Kidney (tissue), 14 donors: ENCODE data around the gene TP53AIP1. TPM values are rescaled to one million over a fixed set of nuclear protein-coding genes. Genes with fewer than 3 reads are reported as not detected.
"Not testable (repeated sequence)": the region's sequence is repeated elsewhere in the genome, so short reads cannot be mapped to it uniquely, and the experiment has no call there.

Source experiments
- DNase-seq, 5 donors: peaks; one replicate each; pipeline ENCODE4 v3.0.0-alpha.2; 2013 to 2020
- FAIRE-seq: peaks from 2 replicates; lab custom pipeline; 2012; peaks lifted over from hg19 to GRCh38; lab: Jason Lieb, UNC
- H3K27ac ChIP-seq, 2 donors: one replicate each; pipeline ENCODE4 v1.7.0; 2013; ENCODE audit warnings: low read depth in 2 of 2, low read length in 2 of 2, inconsistent platforms in 1 of 2
- H3K27me3 ChIP-seq: one replicate; pipeline ENCODE4 v1.7.1; 2013; ENCODE audit warnings: low read length, inconsistent platforms; ENCODE audit not compliant: control insufficient read depth, insufficient read depth
- H3K36me3 ChIP-seq, 3 donors: one replicate each; pipeline versions ENCODE4 v1.7.0 to v1.7.1; 2013; ENCODE audit warnings: low read length in 3 of 3, control low read depth in 1 of 3, inconsistent platforms in 1 of 3; ENCODE audit not compliant: insufficient read depth in 3 of 3, control insufficient read depth in 2 of 3
- H3K4me1 ChIP-seq, 3 donors: one replicate each; pipeline versions ENCODE4 v1.7.0 to v1.7.1; 2013; ENCODE audit warnings: low read length in 3 of 3, inconsistent platforms in 1 of 3, low read depth in 1 of 3; ENCODE audit not compliant: control insufficient read depth in 2 of 3, insufficient read depth in 2 of 3
- H3K4me3 ChIP-seq, 3 donors: one replicate each; pipeline versions ENCODE4 v1.7.0 to v1.8.1; 2013; ENCODE audit warnings: low read length in 3 of 3, control low read depth in 1 of 3, inconsistent platforms in 1 of 3
- H3K9ac ChIP-seq, 3 donors: one replicate each; pipeline versions ENCODE4 v1.7.0 to v1.7.1; 2013; ENCODE audit warnings: low read length in 3 of 3, control low read depth in 1 of 3, inconsistent platforms in 1 of 3
- H3K9me3 ChIP-seq, 3 donors: one replicate each; pipeline versions ENCODE4 v1.7.0 to v1.7.1; 2013; ENCODE audit warnings: low read length in 3 of 3, control low read depth in 1 of 3, inconsistent platforms in 1 of 3; ENCODE audit not compliant: control insufficient read depth in 2 of 3, insufficient read depth in 1 of 3
- CTCF ChIP-seq: IDR thresholded peaks from 3 replicates; pipeline ENCODE4 v1.5.1; 2012; ENCODE audit warnings: mild to moderate bottlenecking, moderate library complexity, borderline replicate concordance; ENCODE audit not compliant: insufficient read depth; ENCODE audit errors: extremely low read depth
- intact Hi-C: fragments of 100-400 bp; cut with DNase I; formaldehyde crosslinking; loops from one replicate; pipeline ENCODE4 v1.11.1; 2022
- polyA plus RNA-seq: library from polyadenylated mRNA; stranded (reverse); fragments of 350-450 nt; fragmentation: Illumina TruSeq; extraction: RNeasy Lipid Tissue Mini Kit (QIAGEN cat#74804); gene quantifications from one replicate; pipeline ENCODE4 v1.2.3, GENCODE V29; 2014; ENCODE audit warnings: low read depth, low replicate concordance; ENCODE audit not compliant: insufficient read depth
- total RNA-seq: library from RNA; stranded (reverse); fragmentation: NEBNext Ultra II Directional; extraction: Animal tissue kit (Norgen Biotek cat#: 25700); gene quantifications from one replicate; pipeline ENCODE4 v1.2.1, GENCODE V29; 2021
- donor health status: control.
- donor health status: control.
- donor health status: control.
- donor health status: control.
- donor health status: control.
- donor health status: DM: yes; HTN: yes; CAD: no.
- donor health status: Normal renal cell carcinoma (clear cell type).

Gene TP53AIP1
- total and polyA plus RNA-seq, 2 donors from 2014 or later = 0.82 to 5.3 TPM

- intact Hi-C loops = no loop called here
- H3K27ac ChIP-seq = no peak overlapping the region
Observed at GRCh38 chr11:128921793-128922192, 20.9 kb downstream of the TP53AIP1 start.

GRCh38 chr11:128920666-128921065 is 22.0 kb downstream of the TP53AIP1 start:
- FAIRE-seq (no peak), DNase-seq (peak in 1 of 5 donors; percentile 43)
- H3K36me3 ChIP-seq = no peaks in the 10 kb centered on the region
- H3K27me3 ChIP-seq = no peaks in the 10 kb centered on the region
- no peak overlapping the region for H3K4me3 ChIP-seq
- no peak overlapping the region for H3K27ac ChIP-seq
- no peaks in the 10 kb centered on the region for H3K9me3 ChIP-seq
- H3K9ac ChIP-seq = no peak overlapping the region
- no peak for TF ChIP-seq CTCF
- H3K4me1 ChIP-seq = peaks cover 0 to 4% (median 0%) of the 10 kb centered on the region in 3 donors
- intact Hi-C loops = no loop called here

More at GRCh38 chr11:128921793-128922192, 20.9 kb downstream of the TP53AIP1 start:
- no peak for FAIRE-seq
- Histone ChIP-seq H3K9ac (no peak overlapping the region), H3K4me1 (peaks cover 0 to 4% (median 0%) of the 10 kb centered on the region in 3 donors), H3K36me3 (no peaks in the 10 kb centered on the region), H3K27me3 (no peaks in the 10 kb centered on the region), H3K9me3 (no peaks in the 10 kb centered on the region), H3K4me3 (no peak overlapping the region)
- peak in 1 of 5 donors; percentile 25 for DNase-seq
- no peak for TF ChIP-seq CTCF

- intact Hi-C loops, H3K9me3 ChIP-seq, H3K36me3 ChIP-seq, FAIRE-seq, H3K27ac ChIP-seq, H3K27me3 ChIP-seq, H3K9ac ChIP-seq, H3K4me3 ChIP-seq, H3K4me1 ChIP-seq: not testable (repeated sequence)
- peak in 1 of 5 donors; percentile 4 for DNase-seq
Observed at GRCh38 chr11:128919635-128920034, 23.0 kb downstream of the TP53AIP1 start.

GRCh38 chr11:128919216-128919615 is 23.5 kb downstream of the TP53AIP1 start:
- TF ChIP-seq CTCF = no peak
- intact Hi-C loops = no loop called here
- Histone ChIP-seq H3K9me3 (no peaks in the 10 kb centered on the region), H3K27ac (no peak overlapping the region), H3K9ac (no peak overlapping the region), H3K4me3 (no peak overlapping the region), H3K27me3 (no peaks in the 10 kb centered on the region), H3K4me1 (peaks cover 0 to 2% (median 0%) of the 10 kb centered on the region in 3 donors), H3K36me3 (no peaks in the 10 kb centered on the region)
- DNase-seq (peak in 1 of 5 donors; percentile 53), FAIRE-seq (no peak)
